C4-2B (cell line): ENCODE data around the gene ENOX2.

Source experiments
- ZFX ChIP-seq: fragments of 450-650 bp; IDR thresholded peaks from 2 replicates; pipeline ENCODE4 v1.6.1; 2017
- TF ChIP-seq, protein P1 (sequence below): fragments of 450-650 bp; conservative IDR thresholded peaks from 2 replicates; pipeline ENCODE4 v1.5.1; 2017; ENCODE audit warnings: mild to moderate bottlenecking

DNA sequence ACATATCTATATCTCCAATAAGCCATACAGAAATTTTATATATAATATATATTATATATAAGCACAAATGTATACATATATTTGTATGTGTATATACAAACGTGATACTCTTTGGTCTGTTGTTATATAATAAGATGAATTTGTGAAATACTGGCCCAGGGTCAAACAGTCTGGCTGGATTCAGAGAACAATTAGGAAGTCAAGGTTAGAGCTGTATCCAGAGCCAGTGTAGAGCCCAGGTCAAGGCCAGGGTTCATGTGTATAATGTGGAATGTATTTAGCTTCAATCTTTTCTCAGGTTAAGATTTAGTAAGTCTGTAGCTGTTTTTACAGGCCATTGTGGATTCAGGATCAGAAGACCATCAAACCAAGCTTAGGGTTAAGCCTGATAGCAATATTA, 3.8 kb upstream of the ENOX2 start:
- TF ChIP-seq, protein P1, sequence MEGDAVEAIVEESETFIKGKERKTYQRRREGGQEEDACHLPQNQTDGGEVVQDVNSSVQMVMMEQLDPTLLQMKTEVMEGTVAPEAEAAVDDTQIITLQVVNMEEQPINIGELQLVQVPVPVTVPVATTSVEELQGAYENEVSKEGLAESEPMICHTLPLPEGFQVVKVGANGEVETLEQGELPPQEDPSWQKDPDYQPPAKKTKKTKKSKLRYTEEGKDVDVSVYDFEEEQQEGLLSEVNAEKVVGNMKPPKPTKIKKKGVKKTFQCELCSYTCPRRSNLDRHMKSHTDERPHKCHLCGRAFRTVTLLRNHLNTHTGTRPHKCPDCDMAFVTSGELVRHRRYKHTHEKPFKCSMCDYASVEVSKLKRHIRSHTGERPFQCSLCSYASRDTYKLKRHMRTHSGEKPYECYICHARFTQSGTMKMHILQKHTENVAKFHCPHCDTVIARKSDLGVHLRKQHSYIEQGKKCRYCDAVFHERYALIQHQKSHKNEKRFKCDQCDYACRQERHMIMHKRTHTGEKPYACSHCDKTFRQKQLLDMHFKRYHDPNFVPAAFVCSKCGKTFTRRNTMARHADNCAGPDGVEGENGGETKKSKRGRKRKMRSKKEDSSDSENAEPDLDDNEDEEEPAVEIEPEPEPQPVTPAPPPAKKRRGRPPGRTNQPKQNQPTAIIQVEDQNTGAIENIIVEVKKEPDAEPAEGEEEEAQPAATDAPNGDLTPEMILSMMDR: no peak
- TF ChIP-seq ZFX: no peak
